H1 (cell line): ENCODE measurements around the gene KANSL1. TPM values are rescaled to one million over a fixed set of nuclear protein-coding genes. Genes with fewer than 3 reads are reported as not detected.

Experiments used
- CTCF ChIA-PET: fragments of 300-600 bp; sonication (Branson Sonifier 250); formaldehyde crosslinking; loops from one replicate; lab custom pipeline; 2021; ENCODE audit not compliant: partially characterized antibody; lab: Charles Lee
- POLR2A ChIA-PET: fragments of 300-600 bp; sonication (Branson Sonifier 250); formaldehyde crosslinking; loops from one replicate; lab custom pipeline; 2021; ENCODE audit warnings: inconsistent platforms; ENCODE audit not compliant: partially characterized antibody; lab: Charles Lee
- DNase-seq, 2 experiments: peaks; one replicate each; pipeline versions ENCODE4 v3.0.0 to v3.0.0-alpha.2; 2010 to 2022; ENCODE audit warnings: low spot score in 2 of 2, low read depth in 1 of 2, mixed read lengths in 1 of 2
- FAIRE-seq: peaks from 2 replicates; lab custom pipeline; 2011; peaks lifted over from hg19 to GRCh38; lab: Jason Lieb, UNC
- H2AFZ ChIP-seq: 2 replicates; pipeline ENCODE4 v1.8.1; 2012; ENCODE audit warnings: low read length, inconsistent platforms
- H2AK5ac ChIP-seq: 2 replicates; pipeline ENCODE4 v1.6.1; 2013; ENCODE audit warnings: low read depth, low read length
- H2BK120ac ChIP-seq: replicated peaks from 2 replicates; pipeline ENCODE3; 2013; ENCODE audit warnings: low read depth, low read length, inconsistent platforms
- H2BK12ac ChIP-seq: 2 replicates; pipeline ENCODE4 v1.6.1; 2013; ENCODE audit warnings: low read depth, low read length
- H2BK15ac ChIP-seq: 2 replicates; pipeline ENCODE4 v1.6.1; 2013; ENCODE audit warnings: low read length
- H2BK20ac ChIP-seq: 2 replicates; pipeline ENCODE4 v1.6.1; 2013; ENCODE audit warnings: low read length
- H2BK5ac ChIP-seq: 2 replicates; pipeline ENCODE4 v1.6.1; 2013; ENCODE audit warnings: low read depth, low read length
- H3K14ac ChIP-seq: 2 replicates; pipeline ENCODE4 v1.6.1; 2013; ENCODE audit warnings: inconsistent platforms; ENCODE audit not compliant: insufficient read length
- H3K18ac ChIP-seq: 2 replicates; pipeline ENCODE4 v1.6.1; 2013; ENCODE audit warnings: low read length; ENCODE audit errors: extremely low read depth
- H3K23ac ChIP-seq: 2 replicates; pipeline ENCODE4 v1.6.1; 2013; ENCODE audit warnings: inconsistent platforms; ENCODE audit not compliant: insufficient read length
- H3K23me2 ChIP-seq: 2 replicates; pipeline ENCODE4 v1.6.1; 2013; ENCODE audit warnings: low read depth, low read length
- H3K27ac ChIP-seq: 2 replicates; pipeline ENCODE4 v1.6.1; 2011; ENCODE audit warnings: low read depth, low read length, inconsistent platforms
- H3K27me3 ChIP-seq, 4 experiments: replicated peaks in 1 of 4; 1 replicate in 1 of 4; 2 replicates in 3 of 4; pipeline versions ENCODE4 v1.6.1 to v1.8.1; 2011 to 2013; ENCODE audit warnings: low read length in 3 of 4, mild to moderate bottlenecking in 3 of 4, inconsistent platforms in 2 of 4, mixed read lengths in 2 of 4, moderate library complexity in 1 of 4; ENCODE audit not compliant: control insufficient read depth in 3 of 4, insufficient read depth in 3 of 4; ENCODE audit errors: extremely low read depth in 1 of 4
- H3K36me3 ChIP-seq, 4 experiments: 2 replicates each; pipeline versions ENCODE4 v1.6.1 to v1.8.1; 2011 to 2013; ENCODE audit warnings: mild to moderate bottlenecking in 4 of 4, low read length in 3 of 4, moderate library complexity in 2 of 4, control low read depth in 1 of 4, inconsistent platforms in 1 of 4; ENCODE audit not compliant: insufficient read depth in 4 of 4, control insufficient read depth in 2 of 4
- H3K4ac ChIP-seq: replicated peaks from 2 replicates; pipeline ENCODE3; 2013; ENCODE audit warnings: low read length, low read depth, mixed read lengths, inconsistent platforms; ENCODE audit not compliant: insufficient read length
- H3K4me1 ChIP-seq, 4 experiments: replicated peaks in 1 of 4; 1 replicate in 1 of 4; 2 replicates in 3 of 4; pipeline versions ENCODE4 v1.6.1 to v1.8.1; 2011 to 2013; ENCODE audit warnings: low read length in 3 of 4, inconsistent platforms in 2 of 4, mixed read lengths in 1 of 4; ENCODE audit not compliant: insufficient read depth in 4 of 4, control insufficient read depth in 3 of 4
- H3K4me2 ChIP-seq, 2 experiments: 2 replicates each; pipeline versions ENCODE4 v1.6.1 to v1.8.1; 2011 to 2013; ENCODE audit warnings: low read depth in 2 of 2, low read length in 2 of 2, control low read depth in 1 of 2, inconsistent platforms in 1 of 2, mild to moderate bottlenecking in 1 of 2; ENCODE audit not compliant: insufficient read depth in 1 of 2
- H3K4me3 ChIP-seq, 4 experiments: fragments of 200-600, 300-600 bp in 1 of 4; sonication (generic), shearing (Covaris generic), sonication (Bioruptor Twin) in 1 of 4; 2 replicates each; pipeline versions ENCODE4 v1.5.1 to v1.8.1; 2011 to 2016; ENCODE audit warnings: low read length in 4 of 4, low read depth in 3 of 4, control low read depth in 2 of 4, inconsistent platforms in 2 of 4, mild to moderate bottlenecking in 2 of 4, mixed read lengths in 1 of 4, moderate library complexity in 1 of 4; ENCODE audit not compliant: insufficient read depth in 2 of 4; ENCODE audit errors: extremely low read depth in 1 of 4
- H3K56ac ChIP-seq: replicated peaks from 2 replicates; pipeline ENCODE3; 2013; ENCODE audit warnings: low read depth, mild to moderate bottlenecking, mixed read lengths, low read length, inconsistent platforms; ENCODE audit not compliant: insufficient read length
- H3K79me1 ChIP-seq: 2 replicates; pipeline ENCODE4 v1.6.1; 2013; ENCODE audit warnings: low read depth, low read length, control low read depth
- H3K79me2 ChIP-seq, 2 experiments: 2 replicates each; pipeline versions ENCODE4 v1.6.1 to v1.8.1; 2012 to 2013; ENCODE audit warnings: low read length in 2 of 2, mild to moderate bottlenecking in 2 of 2, inconsistent platforms in 1 of 2; ENCODE audit not compliant: insufficient read depth in 2 of 2, control insufficient read depth in 1 of 2
- H3K9ac ChIP-seq, 4 experiments: replicated peaks in 1 of 4; 1 replicate in 1 of 4; 2 replicates in 3 of 4; pipeline versions ENCODE4 v1.6.1 to v1.8.1; 2011 to 2013; ENCODE audit warnings: low read depth in 3 of 4, low read length in 3 of 4, control low read depth in 2 of 4, mild to moderate bottlenecking in 2 of 4, moderate library complexity in 2 of 4, inconsistent platforms in 1 of 4; ENCODE audit errors: extremely low read depth in 1 of 4
- H3K9me3 ChIP-seq, 2 experiments: 2 replicates each; pipeline versions ENCODE4 v1.6.1 to v1.8.1; 2012 to 2013; ENCODE audit warnings: mild to moderate bottlenecking in 2 of 2, moderate library complexity in 2 of 2, control low read depth in 1 of 2, inconsistent platforms in 1 of 2, low read depth in 1 of 2, low read length in 1 of 2, mixed read lengths in 1 of 2; ENCODE audit not compliant: insufficient read depth in 2 of 2
- H4K20me1 ChIP-seq, 2 experiments: replicated peaks in 1 of 2; 2 replicates each; pipeline versions ENCODE3 to v1.8.1; 2011 to 2013; ENCODE audit warnings: inconsistent platforms in 2 of 2, low read length in 2 of 2, mild to moderate bottlenecking in 1 of 2; ENCODE audit not compliant: insufficient read depth in 2 of 2, control insufficient read depth in 1 of 2
- H4K5ac ChIP-seq: 2 replicates; pipeline ENCODE4 v1.6.1; 2013; ENCODE audit warnings: low read length, low read depth, mixed read lengths, inconsistent platforms; ENCODE audit not compliant: insufficient read length
- H4K8ac ChIP-seq: 2 replicates; pipeline ENCODE4 v1.8.0; 2013; ENCODE audit warnings: mild to moderate bottlenecking, moderate library complexity, low read length, inconsistent platforms; ENCODE audit not compliant: insufficient read depth; ENCODE audit errors: extremely low read depth
- H4K91ac ChIP-seq: replicated peaks from 2 replicates; pipeline ENCODE3; 2013; ENCODE audit warnings: low read length, mixed read lengths, inconsistent platforms; ENCODE audit not compliant: insufficient read length
- BACH1 ChIP-seq: IDR thresholded peaks from 2 replicates; pipeline ENCODE4 v1.6.1; 2012; ENCODE audit warnings: low read length, improper control_type of control experiment
- CBX5 ChIP-seq: fragments of 300-800, 300-1000 bp; sonication (generic); IDR thresholded peaks from 2 replicates; pipeline ENCODE4 v1.7.1; 2016; ENCODE audit warnings: antibody characterized with exemption, low read length, low read depth
- CBX8 ChIP-seq: fragments of 300-800, 300-1000 bp; sonication (generic); IDR thresholded peaks from 2 replicates; pipeline ENCODE4 v1.7.1; 2016; ENCODE audit warnings: low read depth, low read length, borderline replicate concordance
- KDM1A ChIP-seq: fragments of 200-600, 300-600 bp; sonication (generic); IDR thresholded peaks from 2 replicates; pipeline ENCODE4 v1.7.1; 2016; ENCODE audit warnings: mild to moderate bottlenecking, low read length, borderline replicate concordance
- PHF8 ChIP-seq: fragments of 200-600 bp; sonication (generic); conservative IDR thresholded peaks from 2 replicates; pipeline ENCODE4 v1.7.1; 2012; ENCODE audit warnings: low read depth, mild to moderate bottlenecking, inconsistent platforms, low read length, moderate library complexity
- TBP ChIP-seq: IDR thresholded peaks from 2 replicates; pipeline ENCODE4 v1.6.1; 2011; ENCODE audit warnings: low read depth, low read length, improper control_type of control experiment
- WGBS, 2 experiments: shearing (Covaris generic) in 1 of 2; methylation state at CpG; one replicate each; pipeline versions ENCODE4 v1.1.6 to v1.1.7; 2013 to 2015; ENCODE audit warnings: low lambda C conversion rate in 2 of 2, mixed read lengths in 2 of 2, inconsistent platforms in 1 of 2, low coverage in 1 of 2, missing lambda C conversion rate in 1 of 2; ENCODE audit not compliant: insufficient replicate concordance in 2 of 2, insufficient coverage in 1 of 2, insufficient read length in 1 of 2; ENCODE audit errors: extremely low coverage in 1 of 2, missing lambda C conversion rate in 1 of 2; 5-methylcytosine and 5-hydroxymethylcytosine counted together
- polyA plus RNA-seq, 7 experiments: library from polyadenylated mRNA; depleted of rRNA in 3 of 7; stranded (reverse) in 5 of 7; unstranded in 2 of 7; fragments of >200 nt in 5 of 7; fragments of 200-250 nt in 2 of 7; gene quantifications; 1 replicate in 5 of 7; 2 replicates in 1 of 7; 4 replicates in 1 of 7; pipeline versions ENCODE4 v1.2.1 to v1.2.3, GENCODE V29; 2011 to 2013; ENCODE audit warnings: missing spikeins in 2 of 7, mixed read lengths in 2 of 7
- total RNA-seq: library from RNA; stranded (reverse); fragmentation: NEBNext Ultra II Directional; extraction: Animal tissue kit (Norgen Biotek cat#: 25700); gene quantifications from 2 replicates; pipeline ENCODE4 v1.2.1, GENCODE V29; 2021
- TF ChIP-seq, protein P1 (sequence below): IDR thresholded peaks from 2 replicates; pipeline ENCODE4 v1.6.1; 2012; ENCODE audit warnings: inconsistent platforms

The KANSL1 gene
- total and polyA plus RNA-seq, 2 of the 8 experiments (the other 6 are each of a cell fraction or from before 2014, with no cell fraction given) = 34.0 to 128 TPM

DNA sequence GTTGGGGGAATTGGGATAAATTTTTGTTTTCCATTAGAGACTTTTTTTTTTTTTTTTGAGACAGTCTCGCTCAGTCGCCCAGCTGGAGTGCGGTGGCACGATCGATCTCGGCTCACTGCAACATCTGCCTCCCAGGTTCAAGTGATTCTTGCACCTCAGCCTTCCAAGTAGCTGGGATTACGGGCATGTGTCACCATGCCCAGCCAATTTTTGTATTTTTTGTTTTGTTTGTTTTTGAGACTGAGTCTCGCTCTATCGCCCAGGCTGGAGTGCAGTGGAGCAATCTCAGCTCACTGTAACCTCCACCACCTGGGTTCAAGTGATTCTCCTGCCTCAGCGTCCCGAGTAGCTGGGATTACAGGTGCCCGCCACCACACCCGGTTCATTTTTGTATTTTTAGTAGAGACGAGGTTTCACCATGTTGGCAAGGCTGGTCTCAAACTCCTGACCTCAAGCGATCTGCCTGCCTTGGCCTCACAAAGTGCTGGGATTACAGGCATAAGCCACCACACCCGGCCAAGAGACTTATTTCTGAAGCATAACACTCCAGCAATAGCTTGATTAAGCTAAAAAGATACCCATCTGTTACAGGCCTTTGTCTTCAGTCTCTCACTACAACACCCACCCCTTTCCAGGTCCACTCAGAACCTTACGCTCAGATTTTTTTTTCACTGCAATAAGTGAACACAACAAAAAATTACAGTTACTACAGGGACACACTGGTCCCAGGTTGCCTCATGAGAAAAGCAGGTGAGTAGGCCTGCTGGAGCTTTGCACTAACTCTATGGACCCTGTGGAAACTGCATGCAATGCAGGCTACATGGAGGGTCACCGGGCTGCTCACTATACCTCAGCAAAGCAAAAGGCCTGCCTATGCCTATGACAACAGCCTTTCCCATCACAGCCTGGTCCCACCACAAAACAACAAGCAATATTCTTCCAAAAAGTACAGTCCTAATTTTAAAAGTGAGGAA lies 34.6 kb downstream of the KANSL1 start:
- Histone ChIP-seq H2AK5ac (no peak overlapping the region), H2AFZ (no peak overlapping the region), H2BK15ac (no peak overlapping the region), H3K27me3 (no peaks in the 10 kb centered on the region), H3K23ac (no peak overlapping the region), H3K4me3 (no peak overlapping the region), H3K27ac (no peak overlapping the region), H3K79me2 (peaks cover 95 to 100% of the 10 kb centered on the region in 2 experiments), H3K18ac (no peak overlapping the region), H3K23me2 (no peaks in the 10 kb centered on the region), H4K8ac (no peak overlapping the region), H3K4me1 (peaks cover 1 to 20% (median 11%) of the 10 kb centered on the region in 4 experiments; a peak in 5 of 7 replicates), H2BK12ac (no peak overlapping the region), H4K20me1 (peaks cover 51 to 89% of the 10 kb centered on the region in 2 experiments), H3K9me3 (no peaks in the 10 kb centered on the region), H3K4ac (no peak overlapping the region), H4K5ac (no peak overlapping the region), H3K14ac (no peak overlapping the region), H3K79me1 (peaks cover 13% of the 10 kb centered on the region), H3K9ac (no peak overlapping the region), H2BK5ac (no peak overlapping the region), H3K4me2 (no peak overlapping the region), H2BK120ac (no peak overlapping the region), H3K56ac (no peak overlapping the region), H4K91ac (no peak overlapping the region), H2BK20ac (no peak overlapping the region), H3K36me3 (no peaks in the 10 kb centered on the region)
- POLR2A ChIA-PET = interaction anchor here (0.9 to 2.5 kb wide), 9 partner anchors 9 to 39 kb away, joined by 3 to 7 read pairs (median 4); partner anchors contain the start of gene KANSL1
- FAIRE-seq (no peak), DNase-seq (no peak)
- CTCF ChIA-PET = interaction anchor here (0.7 to 2.0 kb wide), 12 partner anchors 11 to 115 kb away, joined by 3 to 12 read pairs (median 4); no protein-coding TSS in a partner anchor
- TF ChIP-seq CBX8 (no peak), BACH1 (no peak), PHF8 (no peak), CBX5 (no peak), KDM1A (no peak), TBP (no peak)
- TF ChIP-seq, protein P1, sequence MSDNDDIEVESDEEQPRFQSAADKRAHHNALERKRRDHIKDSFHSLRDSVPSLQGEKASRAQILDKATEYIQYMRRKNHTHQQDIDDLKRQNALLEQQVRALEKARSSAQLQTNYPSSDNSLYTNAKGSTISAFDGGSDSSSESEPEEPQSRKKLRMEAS = no peak
- WGBS, 2 experiments = 88% methylated on average over 18 of the region's 18 CpGs; no CpG with 5 or more reads in 1 of the 2 experiments
